ENCODE results near the gene BCL2L15. TPM values are rescaled to one million over a fixed set of nuclear protein-coding genes. Genes with fewer than 3 reads are reported as not detected.

The BCL2L15 gene
- under 1 TPM; under 0.01 to 0.33 TPM for total RNA-seq

GRCh38 chr1:113887402-113888175 lies at the start of gene BCL2L15:
Gene BCL2L15 (minus strand): TSS chr1:113887581. CDS start chr1:113887375, 206 bp downstream.

GRCh38 chr1:113928941-113929749 lies 41.8 kb upstream of the BCL2L15 start, which contains the start of gene HIPK1:
Gene HIPK1 (plus strand): TSS chr1:113929324.

GRCh38 chr1:113904674-113905434 lies 17.5 kb upstream of the BCL2L15 start, which contains the start of the genes AP4B1 and DCLRE1B:
Gene AP4B1 (minus strand): TSS chr1:113904799. CDS start chr1:113904717, 82 bp downstream.
Gene DCLRE1B (plus strand): TSS chr1:113905326. CDS start chr1:113905587, 261 bp downstream.

GRCh38 chr1:113871597-113872113 lies 15.7 kb downstream of the BCL2L15 start, which contains the start of gene PTPN22:
Gene PTPN22 (minus strand): TSS chr1:113871712.

Other genes starting within 250 kb of the BCL2L15 start
- 10 to 100 TPM; 29.3 to 32.6 TPM for gene PHTF1, start 128.1 kb downstream of the BCL2L15 start, total RNA-seq
- gene RSBN1, start 75.1 kb downstream of the BCL2L15 start, total RNA-seq, result 10 to 100 TPM; 11.4 to 12.3 TPM
- under 1 TPM; under 0.01 to 0.34 TPM for gene PTPN22, start 15.9 kb downstream of the BCL2L15 start, total RNA-seq
- 10 to 100 TPM; 15.8 to 20.0 TPM for gene AP4B1, start 17.2 kb upstream of the BCL2L15 start, total RNA-seq
- 1 to 10 TPM; 5.2 to 9.0 TPM for gene DCLRE1B, start 17.7 kb upstream of the BCL2L15 start, total RNA-seq
- gene HIPK1, start 41.7 kb upstream of the BCL2L15 start, total RNA-seq, result 10 to 100 TPM; 17.9 to 24.0 TPM
- 1 to 10 TPM; 1.4 to 3.3 TPM for gene OLFML3, start 91.9 kb upstream of the BCL2L15 start, total RNA-seq